H1 (cell line): ENCODE results near the gene RGS21. TPM values are rescaled to one million over a fixed set of nuclear protein-coding genes. Genes with fewer than 3 reads are reported as not detected.

ENCODE experiments used
- CTCF ChIA-PET: fragments of 300-600 bp; sonication (Branson Sonifier 250); formaldehyde crosslinking; loops from one replicate; lab custom pipeline; 2021; ENCODE audit not compliant: partially characterized antibody; lab: Charles Lee
- POLR2A ChIA-PET: fragments of 300-600 bp; sonication (Branson Sonifier 250); formaldehyde crosslinking; loops from one replicate; lab custom pipeline; 2021; ENCODE audit warnings: inconsistent platforms; ENCODE audit not compliant: partially characterized antibody; lab: Charles Lee
- DNase-seq, 2 experiments: peaks; one replicate each; pipeline versions ENCODE4 v3.0.0 to v3.0.0-alpha.2; 2010 to 2022; ENCODE audit warnings: low spot score in 2 of 2, low read depth in 1 of 2, mixed read lengths in 1 of 2
- FAIRE-seq: peaks from 2 replicates; lab custom pipeline; 2011; peaks lifted over from hg19 to GRCh38; lab: Jason Lieb, UNC
- H2AFZ ChIP-seq: 2 replicates; pipeline ENCODE4 v1.8.1; 2012; ENCODE audit warnings: low read length, inconsistent platforms
- H2AK5ac ChIP-seq: 2 replicates; pipeline ENCODE4 v1.6.1; 2013; ENCODE audit warnings: low read depth, low read length
- H2BK120ac ChIP-seq: replicated peaks from 2 replicates; pipeline ENCODE3; 2013; ENCODE audit warnings: low read depth, low read length, inconsistent platforms
- H2BK12ac ChIP-seq: 2 replicates; pipeline ENCODE4 v1.6.1; 2013; ENCODE audit warnings: low read depth, low read length
- H2BK15ac ChIP-seq: 2 replicates; pipeline ENCODE4 v1.6.1; 2013; ENCODE audit warnings: low read length
- H2BK20ac ChIP-seq: 2 replicates; pipeline ENCODE4 v1.6.1; 2013; ENCODE audit warnings: low read length
- H2BK5ac ChIP-seq: 2 replicates; pipeline ENCODE4 v1.6.1; 2013; ENCODE audit warnings: low read depth, low read length
- H3K14ac ChIP-seq: 2 replicates; pipeline ENCODE4 v1.6.1; 2013; ENCODE audit warnings: inconsistent platforms; ENCODE audit not compliant: insufficient read length
- H3K18ac ChIP-seq: 2 replicates; pipeline ENCODE4 v1.6.1; 2013; ENCODE audit warnings: low read length; ENCODE audit errors: extremely low read depth
- H3K23ac ChIP-seq: 2 replicates; pipeline ENCODE4 v1.6.1; 2013; ENCODE audit warnings: inconsistent platforms; ENCODE audit not compliant: insufficient read length
- H3K23me2 ChIP-seq: 2 replicates; pipeline ENCODE4 v1.6.1; 2013; ENCODE audit warnings: low read depth, low read length
- H3K27ac ChIP-seq: 2 replicates; pipeline ENCODE4 v1.6.1; 2011; ENCODE audit warnings: low read depth, low read length, inconsistent platforms
- H3K27me3 ChIP-seq, 4 experiments: replicated peaks in 1 of 4; 1 replicate in 1 of 4; 2 replicates in 3 of 4; pipeline versions ENCODE4 v1.6.1 to v1.8.1; 2011 to 2013; ENCODE audit warnings: low read length in 3 of 4, mild to moderate bottlenecking in 3 of 4, inconsistent platforms in 2 of 4, mixed read lengths in 2 of 4, moderate library complexity in 1 of 4; ENCODE audit not compliant: control insufficient read depth in 3 of 4, insufficient read depth in 3 of 4; ENCODE audit errors: extremely low read depth in 1 of 4
- H3K36me3 ChIP-seq, 4 experiments: 2 replicates each; pipeline versions ENCODE4 v1.6.1 to v1.8.1; 2011 to 2013; ENCODE audit warnings: mild to moderate bottlenecking in 4 of 4, low read length in 3 of 4, moderate library complexity in 2 of 4, control low read depth in 1 of 4, inconsistent platforms in 1 of 4; ENCODE audit not compliant: insufficient read depth in 4 of 4, control insufficient read depth in 2 of 4
- H3K4ac ChIP-seq: replicated peaks from 2 replicates; pipeline ENCODE3; 2013; ENCODE audit warnings: low read length, low read depth, mixed read lengths, inconsistent platforms; ENCODE audit not compliant: insufficient read length
- H3K4me1 ChIP-seq, 4 experiments: replicated peaks in 1 of 4; 1 replicate in 1 of 4; 2 replicates in 3 of 4; pipeline versions ENCODE4 v1.6.1 to v1.8.1; 2011 to 2013; ENCODE audit warnings: low read length in 3 of 4, inconsistent platforms in 2 of 4, mixed read lengths in 1 of 4; ENCODE audit not compliant: insufficient read depth in 4 of 4, control insufficient read depth in 3 of 4
- H3K4me2 ChIP-seq, 2 experiments: 2 replicates each; pipeline versions ENCODE4 v1.6.1 to v1.8.1; 2011 to 2013; ENCODE audit warnings: low read depth in 2 of 2, low read length in 2 of 2, control low read depth in 1 of 2, inconsistent platforms in 1 of 2, mild to moderate bottlenecking in 1 of 2; ENCODE audit not compliant: insufficient read depth in 1 of 2
- H3K4me3 ChIP-seq, 4 experiments: fragments of 200-600, 300-600 bp in 1 of 4; sonication (generic), shearing (Covaris generic), sonication (Bioruptor Twin) in 1 of 4; 2 replicates each; pipeline versions ENCODE4 v1.5.1 to v1.8.1; 2011 to 2016; ENCODE audit warnings: low read length in 4 of 4, low read depth in 3 of 4, control low read depth in 2 of 4, inconsistent platforms in 2 of 4, mild to moderate bottlenecking in 2 of 4, mixed read lengths in 1 of 4, moderate library complexity in 1 of 4; ENCODE audit not compliant: insufficient read depth in 2 of 4; ENCODE audit errors: extremely low read depth in 1 of 4
- H3K56ac ChIP-seq: replicated peaks from 2 replicates; pipeline ENCODE3; 2013; ENCODE audit warnings: low read depth, mild to moderate bottlenecking, mixed read lengths, low read length, inconsistent platforms; ENCODE audit not compliant: insufficient read length
- H3K79me1 ChIP-seq: 2 replicates; pipeline ENCODE4 v1.6.1; 2013; ENCODE audit warnings: low read depth, low read length, control low read depth
- H3K79me2 ChIP-seq, 2 experiments: 2 replicates each; pipeline versions ENCODE4 v1.6.1 to v1.8.1; 2012 to 2013; ENCODE audit warnings: low read length in 2 of 2, mild to moderate bottlenecking in 2 of 2, inconsistent platforms in 1 of 2; ENCODE audit not compliant: insufficient read depth in 2 of 2, control insufficient read depth in 1 of 2
- H3K9ac ChIP-seq, 4 experiments: replicated peaks in 1 of 4; 1 replicate in 1 of 4; 2 replicates in 3 of 4; pipeline versions ENCODE4 v1.6.1 to v1.8.1; 2011 to 2013; ENCODE audit warnings: low read depth in 3 of 4, low read length in 3 of 4, control low read depth in 2 of 4, mild to moderate bottlenecking in 2 of 4, moderate library complexity in 2 of 4, inconsistent platforms in 1 of 4; ENCODE audit errors: extremely low read depth in 1 of 4
- H3K9me3 ChIP-seq, 2 experiments: 2 replicates each; pipeline versions ENCODE4 v1.6.1 to v1.8.1; 2012 to 2013; ENCODE audit warnings: mild to moderate bottlenecking in 2 of 2, moderate library complexity in 2 of 2, control low read depth in 1 of 2, inconsistent platforms in 1 of 2, low read depth in 1 of 2, low read length in 1 of 2, mixed read lengths in 1 of 2; ENCODE audit not compliant: insufficient read depth in 2 of 2
- H4K20me1 ChIP-seq, 2 experiments: replicated peaks in 1 of 2; 2 replicates each; pipeline versions ENCODE3 to v1.8.1; 2011 to 2013; ENCODE audit warnings: inconsistent platforms in 2 of 2, low read length in 2 of 2, mild to moderate bottlenecking in 1 of 2; ENCODE audit not compliant: insufficient read depth in 2 of 2, control insufficient read depth in 1 of 2
- H4K5ac ChIP-seq: 2 replicates; pipeline ENCODE4 v1.6.1; 2013; ENCODE audit warnings: low read length, low read depth, mixed read lengths, inconsistent platforms; ENCODE audit not compliant: insufficient read length
- H4K8ac ChIP-seq: 2 replicates; pipeline ENCODE4 v1.8.0; 2013; ENCODE audit warnings: mild to moderate bottlenecking, moderate library complexity, low read length, inconsistent platforms; ENCODE audit not compliant: insufficient read depth; ENCODE audit errors: extremely low read depth
- H4K91ac ChIP-seq: replicated peaks from 2 replicates; pipeline ENCODE3; 2013; ENCODE audit warnings: low read length, mixed read lengths, inconsistent platforms; ENCODE audit not compliant: insufficient read length
- E2F6 ChIP-seq: IDR thresholded peaks from 2 replicates; pipeline ENCODE4 v1.6.1; 2012; ENCODE audit warnings: inconsistent platforms
- FOSL1 ChIP-seq: IDR thresholded peaks from 2 replicates; pipeline ENCODE4 v1.6.1; 2011; ENCODE audit warnings: mild to moderate bottlenecking, low read depth, low read length, moderate library complexity; ENCODE audit not compliant: insufficient read depth
- MAFK ChIP-seq: IDR thresholded peaks from 2 replicates; pipeline ENCODE4 v1.6.1; 2012; ENCODE audit warnings: low read depth, mild to moderate bottlenecking, improper control_type of control experiment, low read length
- NRF1 ChIP-seq: IDR thresholded peaks from 2 replicates; pipeline ENCODE4 v1.6.1; 2011; ENCODE audit warnings: mild to moderate bottlenecking, low read depth, low read length, improper control_type of control experiment
- RNF2 ChIP-seq: fragments of 200-900, 300-1000 bp; sonication (generic); IDR thresholded peaks from 2 replicates; pipeline ENCODE4 v1.7.1; 2016; ENCODE audit warnings: borderline replicate concordance, low read depth, mild to moderate bottlenecking, antibody characterized with exemption, low read length; ENCODE audit not compliant: poor library complexity, severe bottlenecking; ENCODE audit errors: missing control alignments
- RXRA ChIP-seq: IDR thresholded peaks from 2 replicates; pipeline ENCODE4 v1.6.1; 2011; ENCODE audit warnings: low read depth, mild to moderate bottlenecking, low read length, moderate library complexity; ENCODE audit not compliant: insufficient read depth
- SIRT6 ChIP-seq: IDR thresholded peaks from one replicate; pipeline ENCODE4 v1.7.1; 2012; ENCODE audit warnings: low read length, inconsistent platforms
- TAF7 ChIP-seq: optimal IDR thresholded peaks from 2 replicates; pipeline ENCODE3; 2011; ENCODE audit warnings: low read depth, mild to moderate bottlenecking, inconsistent platforms, low read length, moderate library complexity, borderline replicate concordance
- WGBS, 2 experiments: shearing (Covaris generic) in 1 of 2; methylation state at CpG; one replicate each; pipeline versions ENCODE4 v1.1.6 to v1.1.7; 2013 to 2015; ENCODE audit warnings: low lambda C conversion rate in 2 of 2, mixed read lengths in 2 of 2, inconsistent platforms in 1 of 2, low coverage in 1 of 2, missing lambda C conversion rate in 1 of 2; ENCODE audit not compliant: insufficient replicate concordance in 2 of 2, insufficient coverage in 1 of 2, insufficient read length in 1 of 2; ENCODE audit errors: extremely low coverage in 1 of 2, missing lambda C conversion rate in 1 of 2; 5-methylcytosine and 5-hydroxymethylcytosine counted together
- polyA plus RNA-seq, 7 experiments: library from polyadenylated mRNA; depleted of rRNA in 3 of 7; stranded (reverse) in 5 of 7; unstranded in 2 of 7; fragments of >200 nt in 5 of 7; fragments of 200-250 nt in 2 of 7; gene quantifications; 1 replicate in 5 of 7; 2 replicates in 1 of 7; 4 replicates in 1 of 7; pipeline versions ENCODE4 v1.2.1 to v1.2.3, GENCODE V29; 2011 to 2013; ENCODE audit warnings: missing spikeins in 2 of 7, mixed read lengths in 2 of 7
- total RNA-seq: library from RNA; stranded (reverse); fragmentation: NEBNext Ultra II Directional; extraction: Animal tissue kit (Norgen Biotek cat#: 25700); gene quantifications from 2 replicates; pipeline ENCODE4 v1.2.1, GENCODE V29; 2021

RGS21 gene
- total and polyA plus RNA-seq, 2 of the 8 experiments (the other 6 are each of a cell fraction or from before 2014, with no cell fraction given): not detected

GRCh38 chr1:192284927-192285326 is 31.9 kb upstream of the RGS21 start:
- Histone ChIP-seq H3K4me1 (no peaks in the 10 kb centered on the region), H3K14ac (no peak overlapping the region), H2BK12ac (no peak overlapping the region), H3K79me1 (no peaks in the 10 kb centered on the region), H3K27ac (no peak overlapping the region), H3K36me3 (no peaks in the 10 kb centered on the region), H3K27me3 (no peaks in the 10 kb centered on the region), H2BK5ac (no peak overlapping the region), H2BK20ac (no peak overlapping the region), H3K79me2 (no peaks in the 10 kb centered on the region), H3K4me2 (no peak overlapping the region), H2AFZ (no peak overlapping the region), H3K4me3 (no peak overlapping the region), H2AK5ac (no peak overlapping the region), H3K23me2 (no peaks in the 10 kb centered on the region), H3K9ac (no peak overlapping the region), H4K91ac (no peak overlapping the region), H3K9me3 (peaks cover 0 to 9% of the 10 kb centered on the region in 2 experiments; a peak in 2 of 4 replicates), H3K4ac (no peak overlapping the region), H3K18ac (no peak overlapping the region), H3K23ac (no peak overlapping the region), H4K20me1 (no peaks in the 10 kb centered on the region), H4K5ac (no peak overlapping the region), H4K8ac (no peak overlapping the region), H2BK120ac (no peak overlapping the region), H3K56ac (no peak overlapping the region), H2BK15ac (no peak overlapping the region)
- CTCF ChIA-PET: no interaction called here
- POLR2A ChIA-PET: no interaction called here
- DNase-seq: no peak
- no peak for FAIRE-seq
- 92% methylated on average over 2 of the region's 2 CpGs; no CpG with 5 or more reads in 1 of the 2 experiments for WGBS, 2 experiments
- TF ChIP-seq RNF2: no peak
- no peak for TF ChIP-seq E2F6
- TF ChIP-seq FOSL1: no peak
- TF ChIP-seq TAF7: no peak
- TF ChIP-seq NRF1: no peak
- TF ChIP-seq RXRA: no peak
- TF ChIP-seq MAFK: no peak
- TF ChIP-seq SIRT6: no peak
